ENCODE results near the gene TOPBP1.

TOPBP1 gene

DNA sequence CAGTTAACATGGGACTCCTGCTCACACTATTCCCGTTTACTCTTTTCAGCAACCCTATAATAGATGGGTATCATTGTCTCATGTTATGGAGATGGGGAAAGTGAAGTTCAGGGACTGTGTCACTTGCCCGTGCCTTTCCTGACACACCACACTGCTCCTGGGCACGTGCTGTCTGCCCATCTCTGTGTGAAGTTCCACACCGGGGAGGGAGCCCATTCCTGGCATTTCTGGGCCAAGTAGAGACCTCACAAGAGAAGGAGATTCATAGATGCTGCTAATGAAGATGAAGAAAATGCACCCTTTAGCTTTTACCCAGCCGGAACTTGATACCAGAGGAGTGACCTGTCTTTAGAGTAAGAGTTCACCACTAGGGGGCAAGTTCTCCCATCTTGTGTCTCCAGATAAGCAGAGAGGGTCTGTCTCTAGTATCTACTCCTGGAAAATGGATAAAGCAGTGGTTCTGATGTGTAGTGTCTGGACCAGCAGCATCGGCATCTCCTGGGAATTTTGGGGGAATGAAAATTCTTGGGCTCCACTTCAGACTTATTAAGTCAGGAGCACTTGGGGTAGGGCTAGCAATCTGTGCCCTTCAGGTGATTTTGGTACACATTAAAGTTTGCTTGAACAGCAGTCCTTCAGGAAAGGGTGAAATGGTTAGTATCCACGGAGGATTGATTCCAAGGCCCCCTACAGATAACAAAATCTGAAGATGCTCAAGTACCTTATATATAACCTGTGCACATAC, 2.0 kb upstream of the TOPBP1 start:
- TF ChIP-seq CTCF (IDR thresholded peaks at IDR 0.05; ENCODE audit: low read depth, low read length), result peak; percentile 73
- H3K4me3 ChIP-seq (ENCODE audit: low read depth, low read length), result no peak overlapping the region
- DNase-seq (ENCODE audit: low read depth, low spot score), result peak; percentile 47
- in situ Hi-C loops (cut with HindIII; ENCODE audit: low sequenced_read_pairs), result no loop called here

DNA sequence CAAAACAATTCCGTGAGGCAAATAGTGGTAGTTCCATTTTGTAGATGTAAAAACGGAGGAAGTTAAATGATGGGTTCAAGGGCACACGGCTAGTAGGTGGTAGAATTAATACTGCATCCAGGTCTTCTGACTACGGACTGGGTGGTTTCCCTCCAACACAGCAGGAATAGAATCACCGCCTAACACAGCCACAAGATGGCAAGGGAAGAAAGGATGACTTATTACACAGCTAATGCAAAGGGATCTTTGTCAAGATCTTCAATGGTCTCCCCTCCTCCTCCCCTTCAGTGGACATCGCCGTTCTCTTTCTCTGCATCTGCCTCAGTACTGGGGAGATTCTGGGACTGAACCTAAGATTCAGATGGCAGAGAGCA, 524 bp upstream of the TOPBP1 start:
- in situ Hi-C loops (cut with HindIII; ENCODE audit: low sequenced_read_pairs), result no loop called here
- peak overlapping the region; percentile 93 for H3K4me3 ChIP-seq (ENCODE audit: low read depth, low read length)
- no peak for TF ChIP-seq CTCF (IDR thresholded peaks at IDR 0.05; ENCODE audit: low read depth, low read length)
- peak; percentile 21 for DNase-seq (ENCODE audit: low read depth, low spot score)

GRCh38 chr3:133659806-133660205, 1.9 kb downstream of the TOPBP1 start:
- no peak for TF ChIP-seq CTCF (IDR thresholded peaks at IDR 0.05; ENCODE audit: low read depth, low read length)
- in situ Hi-C loops (cut with HindIII; ENCODE audit: low sequenced_read_pairs), result no loop called here
- no peak overlapping the region for H3K4me3 ChIP-seq (ENCODE audit: low read depth, low read length)
- DNase-seq (ENCODE audit: low read depth, low spot score), result no peak

GRCh38 chr3:133655731-133656515, 5.8 kb downstream of the TOPBP1 start:
- H3K4me3 ChIP-seq (ENCODE audit: low read depth, low read length), result no peak overlapping the region

GRCh38 chr3:133649486-133650068, 12.2 kb downstream of the TOPBP1 start:
- DNase-seq (ENCODE audit: low read depth, low spot score), result no peak
- no peak overlapping the region for H3K4me3 ChIP-seq (ENCODE audit: low read depth, low read length)
- in situ Hi-C loops (cut with HindIII; ENCODE audit: low sequenced_read_pairs), result no loop called here
- no peak for TF ChIP-seq CTCF (IDR thresholded peaks at IDR 0.05; ENCODE audit: low read depth, low read length)

More at GRCh38 chr3:133655731-133656515, 5.8 kb downstream of the TOPBP1 start:
- DNase-seq (ENCODE audit: low read depth, low spot score), result no peak
- in situ Hi-C loops (cut with HindIII; ENCODE audit: low sequenced_read_pairs), result no loop called here
- TF ChIP-seq CTCF (IDR thresholded peaks at IDR 0.05; ENCODE audit: low read depth, low read length), result no peak

- no peak for TF ChIP-seq CTCF (IDR thresholded peaks at IDR 0.05; ENCODE audit: low read depth, low read length)
- H3K4me3 ChIP-seq (ENCODE audit: low read depth, low read length), result no peak overlapping the region
- DNase-seq (ENCODE audit: low read depth, low spot score), result peak; percentile 87
- in situ Hi-C loops (cut with HindIII; ENCODE audit: low sequenced_read_pairs), result no loop called here
Observed at GRCh38 chr3:133644768-133645167, 17.0 kb downstream of the TOPBP1 start.

Measured in astrocyte of the spinal cord (primary cell).